CD4-positive, alpha-beta memory T cell (primary cell): ENCODE results near the gene NDUFS3. TPM values are rescaled to one million over a fixed set of nuclear protein-coding genes. Genes with fewer than 3 reads are reported as not detected.
"Not testable (repeated sequence)": the region's sequence is repeated elsewhere in the genome, so short reads cannot be mapped to it uniquely, and the experiment has no call there.

ENCODE experiments used
- CTCF ChIA-PET: fragments of 350-600 bp; sonication (Branson Sonifier 250); formaldehyde crosslinking; loops from one replicate; lab custom pipeline; 2021; ENCODE audit warnings: inconsistent platforms; ENCODE audit not compliant: partially characterized antibody; lab: Charles Lee
- POLR2A ChIA-PET: fragments of 350-600 bp; sonication (Branson Sonifier 250); formaldehyde crosslinking; loops from one replicate; lab custom pipeline; 2021; ENCODE audit not compliant: partially characterized antibody; lab: Charles Lee
- DNase-seq, 5 donors: peaks; one replicate each; pipeline versions ENCODE4 v3.0.0 to v3.0.0-alpha.2; 2020 to 2022; ENCODE audit warnings: mixed read lengths in 1 of 5
- H3K27ac ChIP-seq: one replicate; pipeline ENCODE4 v1.7.0; 2013; ENCODE audit warnings: low read depth, low read length
- H3K27me3 ChIP-seq: 2 replicates; pipeline ENCODE4 v1.7.0; 2013; ENCODE audit warnings: mild to moderate bottlenecking, low read length, moderate library complexity; ENCODE audit not compliant: insufficient read depth
- H3K36me3 ChIP-seq: 2 replicates; pipeline ENCODE4 v1.7.0; 2013; ENCODE audit warnings: mild to moderate bottlenecking, low read length, moderate library complexity; ENCODE audit not compliant: insufficient read depth
- H3K4me1 ChIP-seq: 2 replicates; pipeline ENCODE4 v1.7.0; 2013; ENCODE audit warnings: mild to moderate bottlenecking, low read length, moderate library complexity; ENCODE audit not compliant: insufficient read depth
- H3K4me3 ChIP-seq, 2 donors: one replicate each; pipeline ENCODE4 v1.7.0; 2013; ENCODE audit warnings: low read length in 2 of 2, mild to moderate bottlenecking in 1 of 2
- H3K9me3 ChIP-seq, 2 donors: one replicate each; pipeline ENCODE4 v1.7.0; 2013; ENCODE audit warnings: low read length in 2 of 2, control low read depth in 1 of 2; ENCODE audit not compliant: control insufficient read depth in 1 of 2
- H3K27ac Mint-ChIP-seq, 7 donors: one replicate each; pipeline ENCODE4 v1.8.0; 2020 to 2021; ENCODE audit warnings: mixed read lengths in 7 of 7, mild to moderate bottlenecking in 6 of 7, inconsistent platforms in 3 of 7, moderate library complexity in 3 of 7
- H3K27me3 Mint-ChIP-seq, 2 donors: one replicate each; pipeline ENCODE4 v1.8.0; 2020 to 2021; ENCODE audit warnings: mixed read lengths in 2 of 2
- H3K36me3 Mint-ChIP-seq, 2 donors: one replicate each; pipeline ENCODE4 v1.8.0; 2020 to 2021; ENCODE audit warnings: mixed read lengths in 2 of 2, inconsistent platforms in 1 of 2, mild to moderate bottlenecking in 1 of 2
- H3K4me1 Mint-ChIP-seq, 4 donors: one replicate each; pipeline ENCODE4 v1.8.0; 2020 to 2021; ENCODE audit warnings: mixed read lengths in 4 of 4, mild to moderate bottlenecking in 1 of 4
- H3K4me3 Mint-ChIP-seq, 8 donors: one replicate each; pipeline ENCODE4 v1.8.0; 2020 to 2021; ENCODE audit warnings: mixed read lengths in 8 of 8, mild to moderate bottlenecking in 7 of 8, moderate library complexity in 6 of 8, inconsistent platforms in 3 of 8
- H3K9me3 Mint-ChIP-seq, 8 donors: one replicate each; pipeline ENCODE4 v1.8.0; 2020 to 2021; ENCODE audit warnings: mixed read lengths in 8 of 8, mild to moderate bottlenecking in 5 of 8, inconsistent platforms in 3 of 8, moderate library complexity in 1 of 8
- intact Hi-C: fragments of 100-400 bp; cut with micrococcal nuclease; formaldehyde crosslinking; loops from one replicate; pipeline ENCODE4 v1.15.1; 2023
- polyA plus RNA-seq, 2 donors: library from polyadenylated mRNA; unstranded; fragments of 300-500 nt; fragmentation: Illumina TruSeq; gene quantifications; one replicate each; pipeline ENCODE4 v1.2.3, GENCODE V29; 2021
- total RNA-seq, 2 experiments: library from RNA; stranded (reverse); gene quantifications; one replicate each; pipeline ENCODE4 v1.2.3, GENCODE V29; 2021

Gene NDUFS3
- total and polyA plus RNA-seq, 4 experiments from 2014 or later = 70.9 to 118 (median 78.3) TPM

DNA sequence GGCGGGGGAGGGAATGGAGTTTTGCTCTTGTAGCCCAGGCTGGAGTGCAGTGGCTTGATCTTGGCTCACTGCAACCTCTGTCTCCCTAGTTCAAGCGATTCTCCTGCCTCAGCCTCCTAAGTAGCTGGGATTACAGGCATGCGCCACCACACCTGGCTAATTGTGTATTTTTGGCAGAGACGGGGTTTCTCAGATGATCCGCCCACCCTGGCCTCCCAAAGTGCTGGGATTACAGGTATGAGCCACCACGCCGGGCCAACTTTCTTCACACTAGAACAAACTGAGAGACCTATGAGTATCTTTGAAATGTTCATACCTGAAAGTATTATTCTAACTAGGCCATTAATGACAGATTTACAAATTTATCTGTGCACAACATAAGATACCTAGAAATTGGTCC lies 32.6 kb upstream of the NDUFS3 start:
- H3K36me3 ChIP-seq, POLR2A ChIA-PET, H3K4me3 ChIP-seq, CTCF ChIA-PET, DNase-seq, H3K27me3 Mint-ChIP-seq, intact Hi-C loops, H3K9me3 Mint-ChIP-seq, H3K9me3 ChIP-seq, H3K27ac ChIP-seq, H3K27me3 ChIP-seq: not testable (repeated sequence)
- peaks cover 86% of the 10 kb centered on the region for H3K4me1 ChIP-seq
- Mint-ChIP-seq H3K36me3 (peaks cover 7 to 19% of the 10 kb centered on the region in 2 donors), H3K4me1 (peaks cover 42 to 91% (median 64%) of the 10 kb centered on the region in 4 donors), H3K27ac (peak overlapping the region in 1 of 7 donors; percentile 49), H3K4me3 (peak overlapping the region in 1 of 8 donors; percentile 50)

- Mint-ChIP-seq H3K4me1 (peaks cover 38 to 70% (median 53%) of the 10 kb centered on the region in 4 donors), H3K9me3 (peaks cover 0 to 2% (median 0%) of the 10 kb centered on the region in 8 donors), H3K27me3 (no peaks in the 10 kb centered on the region), H3K4me3 (peak overlapping the region; percentile 94 to 98 (median 96)), H3K36me3 (peaks cover 7 to 27% of the 10 kb centered on the region in 2 donors), H3K27ac (peak overlapping the region; percentile 75 to 98 (median 92))
- no peaks in the 10 kb centered on the region for H3K27me3 ChIP-seq
- ChIA-PET CTCF (interaction anchor here (0.7 kb wide), 1 partner anchor 50 kb away, joined by 3 read pairs; no protein-coding TSS in a partner anchor), POLR2A (interaction anchor here (2.0 to 4.0 kb wide), 3 partner anchors 10 to 33 kb away, joined by 9 to 34 read pairs (median 12); partner anchors contain the start of genes KBTBD4 and NDUFS3)
- DNase-seq = no peak
- H3K27ac ChIP-seq = no peak overlapping the region
- H3K9me3 ChIP-seq = no peaks in the 10 kb centered on the region
- no peaks in the 10 kb centered on the region for H3K36me3 ChIP-seq
- peaks cover 66% of the 10 kb centered on the region for H3K4me1 ChIP-seq
- intact Hi-C loops = loop anchor here (10.0 kb wide), 1 partner anchor 294 kb away; the partner anchor contains the start of gene NUP160
- H3K4me3 ChIP-seq = no peak overlapping the region
Observed at GRCh38 chr11:47550288-47551047, 28.4 kb upstream of the NDUFS3 start.

DNA sequence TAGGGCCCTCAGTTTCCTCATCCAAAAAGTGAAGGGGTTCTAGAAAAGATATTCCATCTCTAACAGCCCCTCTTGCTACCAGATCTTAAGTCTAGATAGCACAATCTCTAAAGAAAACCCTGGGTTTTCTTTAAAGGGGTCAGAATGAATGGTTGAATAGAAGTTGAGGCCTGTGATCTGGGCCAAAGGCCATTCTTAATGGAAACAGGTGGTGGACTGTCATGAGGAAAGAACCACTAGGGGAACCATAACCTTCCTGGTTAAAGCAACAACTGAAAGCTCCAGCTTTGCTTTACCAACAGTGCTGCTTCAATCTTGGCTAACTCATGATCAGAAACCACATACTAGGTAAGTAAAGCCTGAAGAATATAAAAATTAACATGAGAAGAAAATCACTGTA lies 27.8 kb upstream of the NDUFS3 start:
- peaks cover 7 to 27% of the 10 kb centered on the region in 2 donors for H3K36me3 Mint-ChIP-seq
- H3K4me3 ChIP-seq = peak overlapping the region in 1 of 2 donors; percentile 85
- no peaks in the 10 kb centered on the region for H3K9me3 ChIP-seq
- ChIA-PET CTCF (interaction anchor here (0.7 to 2.9 kb wide), 5 partner anchors 9 to 50 kb away, joined by 3 to 14 read pairs (median 3); no protein-coding TSS in a partner anchor), POLR2A (interaction anchor here (1.6 to 4.7 kb wide), 5 partner anchors 11 to 33 kb away, joined by 4 to 44 read pairs (median 12); partner anchors contain the start of genes KBTBD4, NDUFS3 and PTPMT1)
- H3K4me3 Mint-ChIP-seq = peak overlapping the region; percentile 94 to 98 (median 96)
- no peaks in the 10 kb centered on the region for H3K27me3 ChIP-seq
- peak overlapping the region; percentile 88 for H3K27ac ChIP-seq
- intact Hi-C loops = loop anchor here (10.0 kb wide), 1 partner anchor 294 kb away; the partner anchor contains the start of gene NUP160
- H3K27ac Mint-ChIP-seq = peak overlapping the region; percentile 92 to 98 (median 97)
- no peaks in the 10 kb centered on the region for H3K36me3 ChIP-seq
- no peaks in the 10 kb centered on the region for H3K27me3 Mint-ChIP-seq
- DNase-seq = peak in 1 of 5 donors; percentile 7
- H3K4me1 Mint-ChIP-seq = peaks cover 38 to 67% (median 51%) of the 10 kb centered on the region in 4 donors
- peaks cover 0 to 2% (median 0%) of the 10 kb centered on the region in 8 donors for H3K9me3 Mint-ChIP-seq
- peaks cover 66% of the 10 kb centered on the region for H3K4me1 ChIP-seq

DNA sequence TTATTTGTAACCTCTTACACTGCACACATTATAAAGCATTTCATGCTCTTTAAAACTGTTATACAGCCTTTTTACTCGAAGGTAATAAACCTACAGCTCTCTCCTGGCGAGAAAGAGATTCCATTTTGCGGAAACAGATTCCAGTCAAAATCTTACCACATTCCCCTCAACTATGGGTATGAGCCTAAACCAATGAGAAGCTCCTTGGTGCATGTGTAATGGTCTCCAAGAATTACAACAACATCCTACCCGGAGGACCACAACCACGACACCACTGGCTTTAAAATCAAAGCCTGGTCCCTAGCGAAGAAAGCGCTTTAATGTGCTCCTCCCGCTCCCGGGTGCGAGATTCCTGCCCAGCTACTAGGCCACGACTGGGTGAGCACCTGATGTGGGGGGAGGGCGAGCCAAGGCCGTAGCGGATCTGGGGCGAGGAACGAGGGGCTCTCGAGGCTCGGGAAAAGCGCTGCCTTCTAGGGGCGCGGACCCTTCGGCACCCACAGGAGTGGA lies 26.8 kb upstream of the NDUFS3 start:
- Histone ChIP-seq H3K4me3 (peak overlapping the region; percentile 85 to 91), H3K4me1 (peaks cover 56% of the 10 kb centered on the region), H3K36me3 (no peaks in the 10 kb centered on the region), H3K9me3 (no peaks in the 10 kb centered on the region), H3K27ac (peak overlapping the region; percentile 88), H3K27me3 (no peaks in the 10 kb centered on the region)
- H3K27ac Mint-ChIP-seq = peak overlapping the region; percentile 92 to 98 (median 97)
- H3K4me1 Mint-ChIP-seq = peaks cover 33 to 57% (median 45%) of the 10 kb centered on the region in 4 donors
- peak; percentile 9 to 48 (median 12) for DNase-seq
- peaks cover 0 to 2% (median 0%) of the 10 kb centered on the region in 8 donors for H3K9me3 Mint-ChIP-seq
- CTCF ChIA-PET = interaction anchor here (0.8 to 2.9 kb wide), 6 partner anchors 8 to 34 kb away, joined by 3 to 14 read pairs (median 3); no protein-coding TSS in a partner anchor
- intact Hi-C loops = loop anchor here (10.0 kb wide), 1 partner anchor 293 kb away; the partner anchor contains the start of gene NUP160
- peaks cover 5 to 23% of the 10 kb centered on the region in 2 donors for H3K36me3 Mint-ChIP-seq
- POLR2A ChIA-PET = interaction anchor here (0.6 to 4.7 kb wide), 14 partner anchors 8 to 337 kb away, joined by 3 to 44 read pairs (median 4); partner anchors contain the start of genes DDB2, KBTBD4, NDUFS3 and PSMC3
- peak overlapping the region; percentile 94 to 98 (median 96) for H3K4me3 Mint-ChIP-seq
- no peaks in the 10 kb centered on the region for H3K27me3 Mint-ChIP-seq

DNA sequence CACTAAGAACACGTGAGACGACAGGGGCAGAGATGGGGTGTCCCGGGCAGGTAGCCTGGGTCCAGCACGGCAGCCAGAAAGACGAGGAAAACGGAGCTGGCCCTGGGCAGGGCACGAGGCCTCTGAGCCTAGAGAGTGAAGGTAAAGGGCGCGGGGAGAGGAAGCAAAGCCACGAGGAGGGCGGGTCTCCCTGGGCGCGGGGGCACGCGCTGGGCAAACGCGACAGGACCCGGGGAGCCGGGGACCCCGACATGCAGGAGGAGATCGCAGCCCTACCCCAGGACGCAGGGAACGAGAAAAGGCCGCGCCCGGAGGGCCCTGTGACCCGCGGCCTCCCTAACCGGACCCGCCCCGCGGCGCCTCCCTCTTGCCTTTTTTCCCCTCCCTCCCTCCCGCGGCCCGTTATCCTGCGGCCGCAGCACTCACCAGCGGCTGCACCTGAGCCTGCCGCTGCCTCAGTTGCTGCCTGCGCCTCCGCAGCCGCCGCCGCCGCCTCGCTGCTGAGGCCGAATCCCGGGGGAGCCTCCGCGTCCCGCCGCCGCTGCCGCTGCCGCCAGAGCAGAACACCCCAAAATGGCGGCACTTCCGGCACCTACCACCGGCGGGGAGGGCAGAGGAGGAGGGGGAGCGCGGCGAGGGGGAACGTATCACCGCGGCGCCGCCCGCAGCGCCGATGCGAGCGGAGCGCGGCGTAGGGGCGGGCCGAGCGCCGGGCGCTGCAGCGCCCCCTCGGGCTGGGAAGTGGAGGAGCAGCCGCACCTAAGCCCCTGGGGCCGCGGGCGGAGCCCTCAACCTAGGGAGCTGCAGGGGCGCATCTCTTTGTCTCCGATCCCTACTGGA lies 26.1 kb upstream of the NDUFS3 start, which contains the start of gene CELF1:
Gene CELF1, minus strand, starts transcription at position 567 of the 840 bp plus-strand sequence. CDS start 53,609 bp downstream, outside the sequence.
- H3K4me1 ChIP-seq = peaks cover 50% of the 10 kb centered on the region
- Mint-ChIP-seq H3K27ac (peak within 1 kb of the TSS; percentile 93 to 98 (median 97)), H3K9me3 (peaks cover 0 to 2% (median 0%) of the 10 kb centered on the region in 8 donors), H3K4me3 (peak within 1 kb of the TSS; percentile 94 to 98 (median 96)), H3K4me1 (peaks cover 30 to 51% (median 40%) of the 10 kb centered on the region in 4 donors), H3K36me3 (peaks cover 3 to 20% of the 10 kb centered on the region in 2 donors), H3K27me3 (no peaks in the 10 kb centered on the region)
- ChIA-PET POLR2A (interaction anchor here (0.6 to 4.7 kb wide), 18 partner anchors 9 to 338 kb away, joined by 3 to 44 read pairs (median 4); partner anchors contain the start of genes DDB2, KBTBD4, NDUFS3 and PSMC3), CTCF (interaction anchor here (0.7 to 2.9 kb wide), 19 partner anchors 9 to 272 kb away, joined by 3 to 14 read pairs (median 3); partner anchors contain the start of genes KBTBD4, NDUFS3 and PSMC3)
- no peaks in the 10 kb centered on the region for H3K27me3 ChIP-seq
- peak within 1 kb of the TSS; percentile 85 to 91 for H3K4me3 ChIP-seq
- no peaks in the 10 kb centered on the region for H3K9me3 ChIP-seq
- peak within 1 kb of the TSS; percentile 88 for H3K27ac ChIP-seq
- no peaks in the 10 kb centered on the region for H3K36me3 ChIP-seq
- intact Hi-C loops = loop anchor here (1.0 to 10.0 kb wide), 7 partner anchors 13 to 292 kb away; partner anchors contain the start of genes FNBP4, MTCH2, NDUFS3 and NUP160
- peak; percentile 92 to 94 (median 93) for DNase-seq

GRCh38 chr11:47553406-47553743 lies 25.5 kb upstream of the NDUFS3 start:
- POLR2A ChIA-PET = interaction anchor here (0.6 to 4.7 kb wide), 7 partner anchors 11 to 128 kb away, joined by 3 to 44 read pairs (median 4); partner anchors contain the start of genes KBTBD4, NDUFS3 and PTPMT1
- H3K27ac ChIP-seq = peak overlapping the region; percentile 88

More at GRCh38 chr11:47553406-47553743, 25.5 kb upstream of the NDUFS3 start:
- Histone ChIP-seq H3K9me3 (no peaks in the 10 kb centered on the region), H3K27me3 (no peaks in the 10 kb centered on the region), H3K4me1 (peaks cover 44% of the 10 kb centered on the region), H3K4me3 (peak overlapping the region in 1 of 2 donors; percentile 85), H3K36me3 (no peaks in the 10 kb centered on the region)
- H3K4me1 Mint-ChIP-seq = peaks cover 26 to 45% (median 35%) of the 10 kb centered on the region in 4 donors
- no peak for DNase-seq
- H3K27ac Mint-ChIP-seq = peak overlapping the region; percentile 68 to 97 (median 89)
- H3K27me3 Mint-ChIP-seq = no peaks in the 10 kb centered on the region
- peaks cover 0 to 2% (median 0%) of the 10 kb centered on the region in 8 donors for H3K9me3 Mint-ChIP-seq
- H3K4me3 Mint-ChIP-seq = peak overlapping the region; percentile 77 to 94 (median 80)
- CTCF ChIA-PET = interaction anchor here (0.7 to 2.9 kb wide), 17 partner anchors 9 to 271 kb away, joined by 3 to 14 read pairs (median 3); partner anchors contain the start of genes KBTBD4, NDUFS3 and PSMC3
- intact Hi-C loops = loop anchor here (1.0 to 10.0 kb wide), 7 partner anchors 12 to 291 kb away; partner anchors contain the start of genes FNBP4, MTCH2, NDUFS3 and NUP160
- H3K36me3 Mint-ChIP-seq = peaks cover 3 to 19% of the 10 kb centered on the region in 2 donors
